Liver (tissue), 9 donors: ENCODE data around the gene KIAA1191. TPM values are rescaled to one million over a fixed set of nuclear protein-coding genes. Genes with fewer than 3 reads are reported as not detected.

Experiments
- DNase-seq: peaks from one replicate; pipeline ENCODE4 v3.0.0-alpha.2; 2017; ENCODE audit warnings: low spot score
- H3K27ac ChIP-seq, 2 donors: one replicate each; pipeline ENCODE4 v1.7.0; 2013; ENCODE audit warnings: inconsistent platforms in 2 of 2, low read length in 2 of 2, control low read depth in 1 of 2, low read depth in 1 of 2, mild to moderate bottlenecking in 1 of 2
- H3K27me3 ChIP-seq, 4 donors: one replicate each; pipeline versions ENCODE4 v1.6.1 to v1.7.0; 2013; ENCODE audit warnings: low read length in 3 of 4, inconsistent platforms in 1 of 4, mild to moderate bottlenecking in 1 of 4, moderate library complexity in 1 of 4; ENCODE audit not compliant: control insufficient read depth in 4 of 4, insufficient read depth in 4 of 4
- H3K36me3 ChIP-seq, 4 donors: one replicate each; pipeline versions ENCODE4 v1.6.1 to v1.7.0; 2013; ENCODE audit warnings: low read length in 3 of 4, mild to moderate bottlenecking in 3 of 4, low read depth in 1 of 4, moderate library complexity in 1 of 4; ENCODE audit not compliant: control insufficient read depth in 4 of 4, insufficient read depth in 3 of 4
- H3K4me1 ChIP-seq, 4 donors: one replicate each; pipeline versions ENCODE4 v1.6.1 to v1.7.0; 2013; ENCODE audit warnings: low read length in 3 of 4, mild to moderate bottlenecking in 3 of 4, moderate library complexity in 1 of 4; ENCODE audit not compliant: control insufficient read depth in 4 of 4, insufficient read depth in 4 of 4
- H3K4me3 ChIP-seq, 3 donors: one replicate each; pipeline versions ENCODE4 v1.6.1 to v1.7.0; 2013; ENCODE audit warnings: low read length in 3 of 3, control low read depth in 1 of 3, low read depth in 1 of 3, mild to moderate bottlenecking in 1 of 3
- H3K9ac ChIP-seq, 2 donors: one replicate each; pipeline ENCODE4 v1.7.0; 2013; ENCODE audit warnings: low read length in 2 of 2, mild to moderate bottlenecking in 2 of 2, moderate library complexity in 2 of 2, control low read depth in 1 of 2, low read depth in 1 of 2
- H3K9me3 ChIP-seq, 4 donors: one replicate each; pipeline versions ENCODE4 v1.6.1 to v1.7.0; 2013; ENCODE audit warnings: low read length in 3 of 4; ENCODE audit not compliant: control insufficient read depth in 4 of 4
- ATF3 ChIP-seq: IDR thresholded peaks from 2 replicates; pipeline ENCODE4 v1.6.1; 2016; ENCODE audit warnings: antibody characterized with exemption
- EGR1 ChIP-seq, 2 donors: IDR thresholded peaks; 2 replicates each; pipeline ENCODE4 v1.6.1; 2016 to 2018; ENCODE audit warnings: antibody characterized with exemption in 2 of 2, low read depth in 2 of 2
- FOXA2 ChIP-seq: IDR thresholded peaks from 2 replicates; pipeline ENCODE4 v1.6.1; 2016; ENCODE audit warnings: antibody characterized with exemption
- GABPA ChIP-seq, 2 donors: IDR thresholded peaks in 1 of 2; conservative IDR thresholded peaks in 1 of 2; 2 replicates each; pipeline ENCODE4 v1.6.1; 2016; ENCODE audit warnings: antibody characterized with exemption in 2 of 2, mild to moderate bottlenecking in 1 of 2, moderate library complexity in 1 of 2
- HNF4A ChIP-seq, 2 donors: conservative IDR thresholded peaks; 2 replicates each; pipeline ENCODE4 v1.6.1; 2016; ENCODE audit warnings: antibody characterized with exemption in 2 of 2, mild to moderate bottlenecking in 2 of 2
- HNF4G ChIP-seq: IDR thresholded peaks from 2 replicates; pipeline ENCODE4 v1.6.1; 2016; ENCODE audit warnings: antibody characterized with exemption
- MAX ChIP-seq: IDR thresholded peaks from 2 replicates; pipeline ENCODE4 v1.6.1; 2016; ENCODE audit warnings: antibody characterized with exemption
- NR2F2 ChIP-seq: IDR thresholded peaks from 2 replicates; pipeline ENCODE4 v1.6.1; 2016; ENCODE audit warnings: antibody characterized with exemption
- REST ChIP-seq: IDR thresholded peaks from 2 replicates; pipeline ENCODE4 v1.6.1; 2016; ENCODE audit warnings: antibody characterized with exemption, mild to moderate bottlenecking
- RXRA ChIP-seq, 2 donors: IDR thresholded peaks; 2 replicates each; pipeline ENCODE4 v1.6.1; 2017 to 2018; ENCODE audit warnings: antibody characterized with exemption in 2 of 2, mild to moderate bottlenecking in 1 of 2
- ZBTB33 ChIP-seq: IDR thresholded peaks from 2 replicates; pipeline ENCODE4 v1.6.1; 2016; ENCODE audit warnings: antibody characterized with exemption
- WGBS: extraction: QIAGEN DNeasy Blood & Tissue Kit; methylation state at CpG from one replicate; pipeline ENCODE4 v1.1.7; 2013; 5-methylcytosine and 5-hydroxymethylcytosine counted together
- polyA plus RNA-seq, 2 donors: library from polyadenylated mRNA; stranded (reverse) in 1 of 2; unstranded in 1 of 2; fragments of 200-250 nt in 1 of 2; fragments of >200 nt in 1 of 2; fragmentation: Nextera tagmentation in 1 of 2; extraction: Ambion mirVana in 1 of 2; gene quantifications; one replicate each; pipeline versions ENCODE4 v1.2.1 to v1.2.3, GENCODE V29; 2013 to 2015
- total RNA-seq, 2 donors: library from RNA; depleted of rRNA; stranded (reverse); fragments of >200 nt; gene quantifications; one replicate each; pipeline ENCODE4 v1.2.3, GENCODE V29; 2014
- donor health status: healthy.
- donor health status: healthy.
- donor health status: healthy.
- donor health status: healthy.
- donor health status: healthy.

The KIAA1191 gene
- total and polyA plus RNA-seq, 4 donors = 25.7 to 37.2 (median 31.4) TPM

GRCh38 chr5:176387384-176387925 is 25.9 kb upstream of the KIAA1191 start:
- H3K36me3 ChIP-seq = peaks cover 9 to 38% (median 20%) of the 10 kb centered on the region in 4 donors
- peak overlapping the region; percentile 67 to 84 for H3K9ac ChIP-seq
- H3K4me3 ChIP-seq = peak overlapping the region; percentile 73 to 100 (median 79)
- no peaks in the 10 kb centered on the region for H3K27me3 ChIP-seq
- no peaks in the 10 kb centered on the region for H3K9me3 ChIP-seq
- H3K27ac ChIP-seq = no peak overlapping the region
- WGBS = 50% methylated on average over 8 of the region's 8 CpGs
- TF ChIP-seq EGR1 (IDR thresholded peaks at IDR 0.05; ENCODE audit: low read depth in 2 of 2) = no peak
- peaks cover 5 to 26% (median 16%) of the 10 kb centered on the region in 4 donors for H3K4me1 ChIP-seq
- no peak for DNase-seq

- Histone ChIP-seq H3K27me3 (no peaks in the 10 kb centered on the region), H3K36me3 (peaks cover 10 to 46% (median 23%) of the 10 kb centered on the region in 4 donors), H3K27ac (no peak overlapping the region), H3K9me3 (no peaks in the 10 kb centered on the region), H3K4me1 (peaks cover 5 to 26% (median 16%) of the 10 kb centered on the region in 4 donors), H3K4me3 (no peak overlapping the region), H3K9ac (no peak overlapping the region)
- WGBS = 79% methylated on average over 1 of the region's 1 CpG
- no peak for DNase-seq
- no peak for TF ChIP-seq REST
- peak; percentile 59 to 68 for TF ChIP-seq HNF4A (conservative IDR thresholded peaks at IDR 0.05)
- TF ChIP-seq GABPA (IDR thresholded peaks at IDR 0.05 in 1 of 2, conservative IDR thresholded peaks at IDR 0.05 in 1 of 2) = no peak
- no peak for TF ChIP-seq ZBTB33
- TF ChIP-seq MAX = no peak
- TF ChIP-seq HNF4G = no peak
- no peak for TF ChIP-seq ATF3
- no peak for TF ChIP-seq FOXA2
- TF ChIP-seq NR2F2 = no peak
- TF ChIP-seq RXRA (IDR thresholded peaks at IDR 0.05) = peak; percentile 52 to 55
Observed at GRCh38 chr5:176386491-176386890, 24.9 kb upstream of the KIAA1191 start.

- H3K4me1 ChIP-seq = peaks cover 5 to 26% (median 16%) of the 10 kb centered on the region in 4 donors
- no peak overlapping the region for H3K4me3 ChIP-seq
- H3K27ac ChIP-seq = no peak overlapping the region
- H3K9me3 ChIP-seq = no peaks in the 10 kb centered on the region
- no peak for DNase-seq
- TF ChIP-seq RXRA (IDR thresholded peaks at IDR 0.05) = no peak
- no peak overlapping the region for H3K9ac ChIP-seq
- H3K27me3 ChIP-seq = no peaks in the 10 kb centered on the region
- H3K36me3 ChIP-seq = peaks cover 10 to 51% (median 23%) of the 10 kb centered on the region in 4 donors
- 93% methylated on average over 12 of the region's 12 CpGs for WGBS
Observed at GRCh38 chr5:176384991-176385390, 23.4 kb upstream of the KIAA1191 start.
